Uterus (tissue), 4 donors: ENCODE results near the gene TTC9C. TPM values are rescaled to one million over a fixed set of nuclear protein-coding genes. Genes with fewer than 3 reads are reported as not detected.

Experiments used
- DNase-seq, 2 donors: peaks; one replicate each; pipeline ENCODE4 v3.0.0-alpha.2; 2019 to 2020
- H3K27ac ChIP-seq, 2 donors: fragments of 200-600 bp; sonication (generic); 1 replicate in 1 of 2; 2 replicates in 1 of 2; pipeline ENCODE4 v1.5.1; 2016 to 2018
- H3K27me3 ChIP-seq, 2 donors: fragments of 200-600 bp; sonication (generic); one replicate each; pipeline ENCODE4 v1.5.1; 2018 to 2019; ENCODE audit warnings: control low read depth in 1 of 2
- H3K36me3 ChIP-seq, 2 donors: fragments of 200-600 bp; sonication (generic); one replicate each; pipeline ENCODE4 v1.5.1; 2019; ENCODE audit warnings: control low read depth in 1 of 2
- H3K4me1 ChIP-seq, 2 donors: fragments of 200-600 bp; sonication (generic); one replicate each; pipeline ENCODE4 v1.5.1; 2018 to 2019; ENCODE audit warnings: control low read depth in 1 of 2
- H3K4me3 ChIP-seq, 2 donors: fragments of 200-600 bp; sonication (generic); 1 replicate in 1 of 2; 2 replicates in 1 of 2; pipeline ENCODE4 v1.5.1; 2018 to 2019; ENCODE audit warnings: mild to moderate bottlenecking in 1 of 2
- H3K9me3 ChIP-seq, 2 donors: fragments of 200-600 bp; sonication (generic); one replicate each; pipeline ENCODE4 v1.5.1; 2019; ENCODE audit warnings: control low read depth in 1 of 2
- CTCF ChIP-seq, 4 experiments: fragments of 200-600 bp in 2 of 4; fragments of 450-650 bp in 2 of 4; sonication (generic) in 2 of 4; IDR thresholded peaks; one replicate each; pipeline ENCODE4 v1.5.1; 2016 to 2019; ENCODE audit warnings: antibody characterized with exemption in 4 of 4, mild to moderate bottlenecking in 2 of 4, moderate library complexity in 1 of 4
- POLR2A ChIP-seq, 2 donors: fragments of 450-650 bp; IDR thresholded peaks; one replicate each; pipeline ENCODE4 v1.6.1; 2016; ENCODE audit warnings: antibody characterized with exemption in 2 of 2, mild to moderate bottlenecking in 1 of 2, moderate library complexity in 1 of 2
- intact Hi-C: fragments of 100-400 bp; cut with DNase I; formaldehyde crosslinking; loops from one replicate; pipeline ENCODE4 v1.15.1; 2023; ENCODE audit warnings: low total_unique reads
- total RNA-seq, 4 donors: library from RNA; depleted of rRNA in 3 of 4; stranded (reverse); fragments of >200 nt in 3 of 4; gene quantifications; one replicate each; pipeline versions ENCODE4 v1.1.0 to v1.2.4, GENCODE V29; 2014 to 2023
- donor health status: DM: yes; HTN: yes; CAD: no.

Gene TTC9C
- total RNA-seq, 4 donors from 2014 or later = 1.3 to 32.4 (median 16.3) TPM

DNA sequence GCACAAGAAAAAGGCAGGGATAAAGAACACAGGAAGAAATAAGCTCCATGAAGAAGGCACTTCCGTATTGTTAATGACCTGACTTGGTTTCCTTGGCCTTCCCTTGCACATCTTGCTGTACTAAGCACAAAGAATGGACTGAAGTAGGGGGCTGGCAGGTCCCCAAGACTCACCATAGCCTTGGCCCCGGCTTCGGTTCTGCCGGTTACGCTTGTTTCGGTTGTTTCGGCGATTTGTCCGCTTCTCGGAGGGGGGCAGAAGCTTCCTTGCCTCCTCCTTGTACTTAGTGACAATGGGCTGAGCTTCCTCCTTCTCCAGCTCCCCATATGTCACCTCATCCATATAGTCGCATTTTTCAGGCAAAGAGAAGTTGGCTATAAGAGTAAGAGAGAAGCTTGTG, 11.5 kb upstream of the TTC9C start:
- no peak for DNase-seq
- Histone ChIP-seq H3K4me3 (no peak overlapping the region), H3K36me3 (no peaks in the 10 kb centered on the region), H3K27ac (no peak overlapping the region), H3K9me3 (no peaks in the 10 kb centered on the region), H3K27me3 (no peaks in the 10 kb centered on the region), H3K4me1 (no peaks in the 10 kb centered on the region)
- TF ChIP-seq CTCF (IDR thresholded peaks at IDR 0.05) (no peak), POLR2A (IDR thresholded peaks at IDR 0.05) (no peak)
- intact Hi-C loops = no loop called here

- no peak overlapping the region for H3K27ac ChIP-seq
- H3K36me3 ChIP-seq = no peaks in the 10 kb centered on the region
- TF ChIP-seq CTCF (IDR thresholded peaks at IDR 0.05) (no peak), POLR2A (IDR thresholded peaks at IDR 0.05) (no peak)
- no peaks in the 10 kb centered on the region for H3K27me3 ChIP-seq
- no peaks in the 10 kb centered on the region for H3K4me1 ChIP-seq
- no peak for DNase-seq
- intact Hi-C loops = no loop called here
- no peaks in the 10 kb centered on the region for H3K9me3 ChIP-seq
- no peak overlapping the region for H3K4me3 ChIP-seq
Measured at GRCh38 chr11:62719302-62719978, 8.8 kb upstream of the TTC9C start.

GRCh38 chr11:62721994-62722393, 6.3 kb upstream of the TTC9C start:
- H3K36me3 ChIP-seq = no peaks in the 10 kb centered on the region
- no peak overlapping the region for H3K4me3 ChIP-seq
- H3K9me3 ChIP-seq = no peaks in the 10 kb centered on the region
- H3K27me3 ChIP-seq = no peaks in the 10 kb centered on the region
- no peak overlapping the region for H3K27ac ChIP-seq
- intact Hi-C loops = no loop called here
- no peak for DNase-seq
- H3K4me1 ChIP-seq = peaks cover 0 to 12% of the 10 kb centered on the region in 2 donors
- no peak for TF ChIP-seq POLR2A (IDR thresholded peaks at IDR 0.05)

GRCh38 chr11:62724171-62724570, 4.1 kb upstream of the TTC9C start:
- Histone ChIP-seq H3K27ac (peak overlapping the region in 1 of 2 donors; percentile 87), H3K4me1 (peaks cover 0 to 12% of the 10 kb centered on the region in 2 donors), H3K27me3 (no peaks in the 10 kb centered on the region), H3K9me3 (no peaks in the 10 kb centered on the region), H3K4me3 (peak overlapping the region; percentile 51 to 74), H3K36me3 (no peaks in the 10 kb centered on the region)
- intact Hi-C loops = no loop called here
- DNase-seq = no peak
- TF ChIP-seq POLR2A (IDR thresholded peaks at IDR 0.05) (no peak), CTCF (IDR thresholded peaks at IDR 0.05) (no peak)

GRCh38 chr11:62725646-62726045, 2.6 kb upstream of the TTC9C start:
- H3K27ac ChIP-seq = peak overlapping the region; percentile 87 to 92
- DNase-seq = no peak
- TF ChIP-seq CTCF (IDR thresholded peaks at IDR 0.05) (no peak), POLR2A (IDR thresholded peaks at IDR 0.05) (no peak)
- H3K4me3 ChIP-seq = peak overlapping the region; percentile 51 to 74
- intact Hi-C loops = no loop called here
- no peaks in the 10 kb centered on the region for H3K36me3 ChIP-seq
- H3K9me3 ChIP-seq = no peaks in the 10 kb centered on the region
- H3K4me1 ChIP-seq = peaks cover 12% of the 10 kb centered on the region in 2 donors
- no peaks in the 10 kb centered on the region for H3K27me3 ChIP-seq
